Suprapubic skin (tissue), 3 donors: Measurements from ENCODE around the gene ID4.

Experiments used
- POLR2A ChIP-seq, 2 donors: fragments of 450-650 bp; IDR thresholded peaks; one replicate each; pipeline ENCODE4 v1.6.1; 2017; ENCODE audit warnings: antibody characterized with exemption in 2 of 2, mild to moderate bottlenecking in 2 of 2, moderate library complexity in 2 of 2
- TF ChIP-seq, protein P1 (sequence below), 2 donors: fragments of 200-600 bp in 1 of 2; fragments of 450-650 bp in 1 of 2; sonication (generic) in 1 of 2; IDR thresholded peaks; one replicate each; pipeline ENCODE4 v1.5.1; 2016 to 2019; ENCODE audit warnings: antibody characterized with exemption in 2 of 2, mild to moderate bottlenecking in 1 of 2, moderate library complexity in 1 of 2

DNA sequence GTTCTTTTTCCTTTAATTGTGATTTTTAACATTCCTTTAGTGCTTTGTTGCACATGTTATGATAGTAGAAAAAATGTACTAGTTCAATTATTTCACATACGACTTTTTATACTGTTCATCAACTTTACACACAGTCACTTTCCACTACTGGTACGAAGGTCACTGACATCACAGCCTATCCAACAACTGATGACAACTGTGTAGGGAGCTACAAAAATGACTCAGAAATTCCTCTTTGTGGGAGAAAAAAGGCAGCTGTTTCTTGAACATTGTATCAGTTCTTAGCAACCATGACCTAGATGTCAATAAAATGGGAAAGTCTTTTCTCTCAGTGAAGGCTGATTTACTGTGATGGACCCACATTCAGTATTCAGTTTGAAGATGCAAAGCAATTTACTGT lies 7.0 kb upstream of the ID4 start:
- TF ChIP-seq, protein P1, sequence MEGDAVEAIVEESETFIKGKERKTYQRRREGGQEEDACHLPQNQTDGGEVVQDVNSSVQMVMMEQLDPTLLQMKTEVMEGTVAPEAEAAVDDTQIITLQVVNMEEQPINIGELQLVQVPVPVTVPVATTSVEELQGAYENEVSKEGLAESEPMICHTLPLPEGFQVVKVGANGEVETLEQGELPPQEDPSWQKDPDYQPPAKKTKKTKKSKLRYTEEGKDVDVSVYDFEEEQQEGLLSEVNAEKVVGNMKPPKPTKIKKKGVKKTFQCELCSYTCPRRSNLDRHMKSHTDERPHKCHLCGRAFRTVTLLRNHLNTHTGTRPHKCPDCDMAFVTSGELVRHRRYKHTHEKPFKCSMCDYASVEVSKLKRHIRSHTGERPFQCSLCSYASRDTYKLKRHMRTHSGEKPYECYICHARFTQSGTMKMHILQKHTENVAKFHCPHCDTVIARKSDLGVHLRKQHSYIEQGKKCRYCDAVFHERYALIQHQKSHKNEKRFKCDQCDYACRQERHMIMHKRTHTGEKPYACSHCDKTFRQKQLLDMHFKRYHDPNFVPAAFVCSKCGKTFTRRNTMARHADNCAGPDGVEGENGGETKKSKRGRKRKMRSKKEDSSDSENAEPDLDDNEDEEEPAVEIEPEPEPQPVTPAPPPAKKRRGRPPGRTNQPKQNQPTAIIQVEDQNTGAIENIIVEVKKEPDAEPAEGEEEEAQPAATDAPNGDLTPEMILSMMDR (IDR thresholded peaks at IDR 0.05): no peak
- TF ChIP-seq POLR2A (IDR thresholded peaks at IDR 0.05): no peak
